Hair follicular keratinocyte (primary cell): ENCODE measurements around the gene FBXL2. TPM values are rescaled to one million over a fixed set of nuclear protein-coding genes. Genes with fewer than 3 reads are reported as not detected.

Source experiments
- total RNA-seq: library from RNA; depleted of rRNA; stranded (reverse); fragments of >200 nt; gene quantifications from 2 replicates; pipeline ENCODE4 v1.2.3, GENCODE V29; 2015

The FBXL2 gene
- total RNA-seq = 12.8 and 19.5 TPM in 2 replicates

GRCh38 chr3:33277193-33277882 lies at the start of gene FBXL2:
TSS of gene FBXL2 (plus strand) at chr3:33277442. CDS start at chr3:33277513, 71 bp downstream.

Other genes with a start within 250 kb of the FBXL2 start
- 59.1 and 77.3 TPM in 2 replicates for gene GLB1, start 180.3 kb upstream of the FBXL2 start, total RNA-seq
- 2.2 and 2.8 TPM in 2 replicates for gene TMPPE, start 180.3 kb upstream of the FBXL2 start, total RNA-seq
- gene CRTAP, start 163.4 kb upstream of the FBXL2 start, total RNA-seq = 150 and 237 TPM in 2 replicates
- gene SUSD5, start 58.6 kb upstream of the FBXL2 start, total RNA-seq = under 0.01 TPM in 1 of 2 replicates, not detected in the other
- 41.7 and 46.1 TPM in 2 replicates for gene UBP1, start 163.0 kb downstream of the FBXL2 start, total RNA-seq